Measurements from ENCODE around the gene DCX.

DNA sequence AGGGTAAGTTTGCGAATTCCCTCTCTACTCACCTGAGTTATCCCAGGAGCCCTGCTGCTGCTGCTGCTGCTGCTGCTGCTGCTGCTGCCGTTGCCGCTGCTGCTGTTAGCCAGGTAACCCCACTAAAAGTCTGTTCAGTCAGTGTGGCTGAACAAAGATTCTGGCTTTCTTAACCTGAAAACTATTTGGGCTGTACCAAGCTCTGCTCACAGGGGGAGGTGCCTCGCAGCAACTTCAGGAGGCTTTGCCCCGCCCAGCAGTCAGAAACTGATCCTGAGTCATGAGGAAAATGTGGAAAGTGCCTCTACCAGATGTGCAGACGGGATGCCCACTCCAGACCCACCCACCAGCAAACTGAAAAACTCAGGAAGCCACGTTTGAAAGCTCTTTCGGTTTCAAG, 141.7 kb downstream of the DCX start, which contains the start of gene CAPN6:
- no peak for TF ChIP-seq POLR2A (IDR thresholded peaks at IDR 0.05)
- TF ChIP-seq, protein P1, sequence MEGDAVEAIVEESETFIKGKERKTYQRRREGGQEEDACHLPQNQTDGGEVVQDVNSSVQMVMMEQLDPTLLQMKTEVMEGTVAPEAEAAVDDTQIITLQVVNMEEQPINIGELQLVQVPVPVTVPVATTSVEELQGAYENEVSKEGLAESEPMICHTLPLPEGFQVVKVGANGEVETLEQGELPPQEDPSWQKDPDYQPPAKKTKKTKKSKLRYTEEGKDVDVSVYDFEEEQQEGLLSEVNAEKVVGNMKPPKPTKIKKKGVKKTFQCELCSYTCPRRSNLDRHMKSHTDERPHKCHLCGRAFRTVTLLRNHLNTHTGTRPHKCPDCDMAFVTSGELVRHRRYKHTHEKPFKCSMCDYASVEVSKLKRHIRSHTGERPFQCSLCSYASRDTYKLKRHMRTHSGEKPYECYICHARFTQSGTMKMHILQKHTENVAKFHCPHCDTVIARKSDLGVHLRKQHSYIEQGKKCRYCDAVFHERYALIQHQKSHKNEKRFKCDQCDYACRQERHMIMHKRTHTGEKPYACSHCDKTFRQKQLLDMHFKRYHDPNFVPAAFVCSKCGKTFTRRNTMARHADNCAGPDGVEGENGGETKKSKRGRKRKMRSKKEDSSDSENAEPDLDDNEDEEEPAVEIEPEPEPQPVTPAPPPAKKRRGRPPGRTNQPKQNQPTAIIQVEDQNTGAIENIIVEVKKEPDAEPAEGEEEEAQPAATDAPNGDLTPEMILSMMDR (IDR thresholded peaks at IDR 0.05): no peak
- no peak for TF ChIP-seq POLR2AphosphoS5 (IDR thresholded peaks at IDR 0.05)
- no peak for TF ChIP-seq EP300 (IDR thresholded peaks at IDR 0.05; ENCODE audit: low read depth)
